ENCODE data around the gene NKIRAS2.

GRCh38 chr17:42039794-42040763 lies 20.2 kb downstream of the NKIRAS2 start:
- no peak for TF ChIP-seq CTCF (IDR thresholded peaks at IDR 0.05 in 8 of 11, conservative IDR thresholded peaks at IDR 0.05 in 3 of 11)
- TF ChIP-seq POLR2AphosphoS5 (IDR thresholded peaks at IDR 0.05): no peak
- TF ChIP-seq POLR2A (IDR thresholded peaks at IDR 0.05): no peak
